Measurements from ENCODE around the gene HELLS.
A peak's percentile ranks its signal among the peaks of the same experiment; 100 is the strongest.
"Not testable (repeated sequence)": the region's sequence is repeated elsewhere in the genome, so short reads cannot be mapped to it uniquely, and the experiment has no call there.

Gene HELLS

GRCh38 chr10:94545391-94546048 is at the start of gene HELLS:
Gene HELLS (plus strand): TSS chr10:94545788. CDS start chr10:94545922, 134 bp downstream.
- DNase-seq: peak; percentile 68

DNA sequence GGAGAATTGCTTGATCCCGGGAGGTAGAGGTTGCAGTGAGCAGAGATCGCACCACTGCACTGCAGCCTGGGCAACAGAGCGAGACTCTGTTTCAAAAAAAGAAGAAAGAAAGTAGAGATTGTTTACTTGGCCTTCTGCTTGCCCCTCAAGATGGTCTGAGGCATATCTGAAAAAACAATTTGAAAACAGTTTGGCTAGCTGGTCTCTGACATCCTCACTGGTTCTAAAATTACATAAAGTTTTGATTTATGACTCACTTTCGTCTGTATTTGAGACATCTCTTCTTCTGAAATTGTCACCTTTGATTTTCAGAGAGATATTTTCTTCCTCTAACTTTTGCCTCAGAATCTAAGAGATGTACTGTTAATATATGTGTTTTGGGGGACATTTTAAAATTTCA is 49.6 kb upstream of the HELLS start:
- DNase-seq: no peak

DNA sequence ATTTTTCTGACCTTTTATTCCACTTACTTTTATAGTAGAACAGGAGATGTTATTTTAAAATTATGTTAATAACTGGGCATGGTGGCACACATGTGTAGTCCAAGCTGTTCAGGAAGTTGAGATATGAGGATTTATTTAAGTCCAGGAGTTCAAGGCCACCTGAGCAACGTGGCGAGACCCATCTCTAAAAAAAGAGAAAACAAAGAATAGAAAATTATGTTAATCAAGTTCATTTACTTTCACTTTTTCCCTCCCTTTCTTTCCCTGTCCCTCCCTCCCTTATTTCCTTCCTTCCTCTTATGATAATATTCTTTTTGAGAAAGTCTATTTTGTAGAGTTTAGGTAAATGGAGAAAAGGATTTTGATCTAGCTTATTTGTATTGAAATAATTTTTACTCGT is 48.9 kb upstream of the HELLS start:
- DNase-seq: no peak

GRCh38 chr10:94500063-94500462 is 45.5 kb upstream of the HELLS start:
- DNase-seq: no peak

DNA sequence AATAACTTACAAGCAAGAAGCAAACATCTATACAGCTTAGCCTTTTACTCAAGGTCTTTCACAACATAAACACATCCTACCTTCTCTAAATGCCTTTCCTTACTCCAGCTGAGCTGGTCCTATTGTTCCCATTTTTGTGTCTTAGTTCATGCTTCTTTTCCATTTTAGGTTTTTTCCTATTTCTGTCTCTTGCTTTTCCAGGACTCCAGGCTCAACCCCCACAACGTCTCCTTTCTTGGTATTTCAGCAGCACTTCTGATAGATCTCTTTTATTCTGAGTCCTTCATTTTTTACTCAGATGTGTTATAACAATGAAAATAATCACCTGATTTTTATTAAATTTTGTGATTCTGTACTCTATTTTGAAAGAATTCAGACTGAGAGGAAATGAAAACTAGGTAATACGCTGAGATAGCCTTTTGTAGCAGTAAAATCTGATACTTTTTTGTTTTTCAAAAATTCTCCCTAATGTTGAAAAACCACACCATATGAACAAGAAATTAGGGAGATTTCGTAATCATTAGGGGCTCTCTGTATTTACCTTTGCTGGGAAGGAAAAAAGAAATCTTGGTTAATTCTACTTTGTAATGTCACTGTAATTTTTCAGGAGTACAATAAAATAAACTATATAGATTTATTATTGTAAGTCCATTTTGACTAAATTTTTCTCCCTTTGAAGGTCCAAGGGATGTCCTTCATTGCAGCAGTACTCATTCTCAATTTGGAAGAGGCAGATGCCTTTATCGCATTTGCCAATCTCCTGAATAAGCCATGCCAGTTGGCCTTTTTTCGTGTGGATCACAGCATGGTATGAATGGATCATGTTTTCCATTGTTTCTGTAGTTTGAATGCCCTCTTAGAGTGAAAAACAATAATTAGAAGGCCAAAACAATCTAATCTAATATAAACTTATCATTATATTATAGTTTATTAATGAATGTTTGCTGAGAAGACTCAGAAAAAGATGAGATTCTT is 24.0 kb upstream of the HELLS start:
- DNase-seq: no peak

GRCh38 chr10:94524146-94524545 is 21.4 kb upstream of the HELLS start:
- no peak for DNase-seq

GRCh38 chr10:94524711-94525110 is 20.9 kb upstream of the HELLS start:
- DNase-seq: no peak

GRCh38 chr10:94531550-94531949 is 14.0 kb upstream of the HELLS start:
- DNase-seq: not testable (repeated sequence)

- DNase-seq: no peak
These were observed 12.6 kb upstream of the HELLS start for GRCh38 chr10:94533027-94533426.

DNA sequence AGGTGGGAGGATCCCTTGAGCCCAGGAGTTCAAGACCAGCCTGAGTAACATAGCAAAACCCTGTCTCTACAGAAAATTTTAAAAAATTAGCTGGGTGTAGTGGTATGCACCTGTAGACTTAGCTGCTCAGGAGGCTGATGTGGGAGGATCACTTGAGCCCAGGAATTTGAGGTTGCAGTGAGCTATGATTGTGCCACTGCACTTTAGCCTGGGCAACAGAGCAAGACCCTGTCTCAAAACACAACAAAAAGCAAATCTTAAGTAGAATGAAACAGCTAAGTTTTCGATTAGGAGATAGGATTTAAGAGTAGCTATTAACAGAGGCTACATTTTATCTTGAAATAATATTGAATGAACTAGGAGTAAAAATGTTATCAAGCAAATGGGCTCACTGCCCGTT is 3.3 kb upstream of the HELLS start:
- not testable (repeated sequence) for DNase-seq

DNA sequence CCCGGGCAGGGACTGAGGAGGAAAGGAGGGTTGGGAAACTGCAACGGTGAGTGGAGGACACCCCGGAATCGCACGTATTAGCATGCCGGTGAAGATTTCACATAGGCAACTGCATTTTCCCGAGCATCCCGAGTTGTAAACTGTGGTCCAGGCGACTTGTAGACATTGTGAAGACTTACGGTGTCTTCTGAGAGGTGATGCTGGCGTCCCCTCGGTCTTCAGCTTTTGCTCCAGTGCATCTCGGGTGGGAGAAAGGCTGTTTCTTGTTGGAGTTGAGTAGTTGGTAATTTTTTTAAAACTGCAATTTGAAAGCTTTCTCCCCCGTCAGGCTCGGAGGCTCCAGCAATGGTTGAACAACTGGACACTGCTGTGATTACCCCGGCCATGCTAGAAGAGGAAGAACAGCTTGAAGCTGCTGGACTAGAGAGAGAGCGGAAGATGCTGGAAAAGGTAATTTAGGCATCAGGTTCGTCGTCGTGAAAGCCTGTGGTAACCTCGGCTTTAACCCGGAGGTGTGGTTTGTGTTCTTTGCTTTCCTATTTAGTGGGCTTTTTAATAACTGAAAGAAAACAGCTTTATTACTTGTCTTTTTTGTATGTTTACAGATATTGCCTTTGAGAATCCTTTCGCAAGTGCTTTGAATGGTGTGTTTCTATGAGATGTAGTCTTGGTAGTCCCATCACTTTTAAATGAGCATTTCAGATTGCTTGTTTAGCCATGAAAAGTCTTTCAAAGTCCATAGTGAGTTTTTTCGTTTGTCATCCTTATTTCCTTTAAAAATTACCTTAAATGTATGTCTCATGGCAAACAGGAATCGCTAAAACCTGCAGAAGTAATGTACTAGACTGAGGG is 687 bp downstream of the HELLS start:
- no peak for DNase-seq

DNA sequence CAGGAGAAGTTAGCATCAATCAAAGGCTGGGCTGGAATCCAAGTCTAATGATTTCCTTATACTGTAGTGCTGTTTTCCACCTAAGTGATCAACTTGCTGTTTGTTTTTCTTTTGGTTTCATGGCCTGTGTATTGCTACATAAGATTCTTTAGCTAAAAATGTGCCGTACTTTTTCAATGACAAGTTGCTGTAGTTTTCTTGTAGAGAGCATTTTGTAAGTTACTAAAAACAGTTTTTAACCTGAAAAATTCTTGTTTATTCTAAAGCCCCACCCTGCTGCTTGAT is 1.3 kb downstream of the HELLS start:
- no peak for DNase-seq

GRCh38 chr10:94549221-94549620 is 3.6 kb downstream of the HELLS start:
- no peak for DNase-seq

DNA sequence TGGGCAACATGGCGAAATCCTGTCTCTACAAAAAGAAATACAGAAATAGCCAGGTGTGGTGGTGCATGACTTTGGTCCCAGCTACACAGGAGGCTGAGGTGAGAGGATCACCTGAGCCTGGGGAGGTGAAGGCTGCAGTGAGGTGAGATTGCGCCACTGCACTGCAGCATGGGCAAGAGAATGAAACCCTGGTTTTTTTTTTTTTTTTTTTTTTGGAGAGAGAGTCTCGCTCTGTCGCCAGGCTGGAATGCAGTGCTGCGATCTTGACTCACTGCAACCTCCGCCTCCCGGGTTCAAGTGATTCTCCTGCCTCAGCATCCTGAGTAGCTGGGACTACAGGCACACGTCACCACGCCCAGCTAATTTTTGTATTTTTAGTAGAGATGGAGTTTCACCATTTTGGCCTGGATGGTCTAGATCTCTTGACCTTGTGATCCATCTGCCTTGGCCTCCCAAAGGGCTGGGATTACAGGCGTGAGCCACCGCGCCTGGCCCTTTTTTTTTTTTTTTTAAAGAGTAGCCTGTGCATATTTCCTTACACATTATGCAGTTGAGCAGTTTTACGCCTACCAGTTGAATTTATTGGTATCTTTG is 22.2 kb downstream of the HELLS start:
- not testable (repeated sequence) for DNase-seq

GRCh38 chr10:94571081-94571480 is 25.5 kb downstream of the HELLS start:
- DNase-seq: no peak

- DNase-seq: no peak
These were observed 25.9 kb downstream of the HELLS start for GRCh38 chr10:94571528-94571927.

- DNase-seq: no peak
These were observed 33.2 kb downstream of the HELLS start for GRCh38 chr10:94578790-94579189.

GRCh38 chr10:94583124-94583523 is 37.5 kb downstream of the HELLS start:
- no peak for DNase-seq

DNA sequence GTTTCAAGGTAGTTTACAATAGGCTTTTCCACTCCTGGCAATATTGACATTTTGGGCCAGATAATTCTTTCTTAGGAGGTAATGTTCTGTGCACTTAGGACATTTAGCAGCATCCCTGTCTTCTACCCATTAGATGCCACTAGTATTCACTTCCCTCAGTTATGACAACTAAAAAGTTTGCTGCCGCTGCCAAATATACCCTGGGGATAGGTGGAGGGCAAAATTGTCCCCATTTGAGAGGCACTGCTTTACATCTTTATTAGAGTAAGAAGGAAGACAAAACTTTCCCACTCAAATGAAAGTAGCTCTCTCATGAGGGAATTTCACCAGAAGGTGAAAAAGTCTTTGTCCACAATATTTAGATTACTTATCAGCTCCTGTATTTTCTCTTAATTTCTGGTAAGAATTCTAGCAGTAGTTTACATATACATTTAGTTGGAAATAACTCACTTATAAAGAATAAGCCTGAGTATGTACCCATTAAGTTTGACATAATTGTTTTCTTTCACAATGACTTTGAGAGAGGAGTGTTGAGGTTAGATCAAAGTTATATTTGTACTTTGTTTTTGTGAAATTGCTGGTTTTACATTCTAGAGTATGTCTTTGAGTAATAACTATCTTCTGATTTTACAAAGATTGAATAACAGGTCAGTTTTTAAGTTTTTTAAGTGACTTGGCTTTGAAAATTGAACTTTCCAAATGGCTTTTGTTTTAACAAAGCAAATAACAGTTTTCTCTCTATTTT is 46.0 kb downstream of the HELLS start:
- no peak for DNase-seq

DNA sequence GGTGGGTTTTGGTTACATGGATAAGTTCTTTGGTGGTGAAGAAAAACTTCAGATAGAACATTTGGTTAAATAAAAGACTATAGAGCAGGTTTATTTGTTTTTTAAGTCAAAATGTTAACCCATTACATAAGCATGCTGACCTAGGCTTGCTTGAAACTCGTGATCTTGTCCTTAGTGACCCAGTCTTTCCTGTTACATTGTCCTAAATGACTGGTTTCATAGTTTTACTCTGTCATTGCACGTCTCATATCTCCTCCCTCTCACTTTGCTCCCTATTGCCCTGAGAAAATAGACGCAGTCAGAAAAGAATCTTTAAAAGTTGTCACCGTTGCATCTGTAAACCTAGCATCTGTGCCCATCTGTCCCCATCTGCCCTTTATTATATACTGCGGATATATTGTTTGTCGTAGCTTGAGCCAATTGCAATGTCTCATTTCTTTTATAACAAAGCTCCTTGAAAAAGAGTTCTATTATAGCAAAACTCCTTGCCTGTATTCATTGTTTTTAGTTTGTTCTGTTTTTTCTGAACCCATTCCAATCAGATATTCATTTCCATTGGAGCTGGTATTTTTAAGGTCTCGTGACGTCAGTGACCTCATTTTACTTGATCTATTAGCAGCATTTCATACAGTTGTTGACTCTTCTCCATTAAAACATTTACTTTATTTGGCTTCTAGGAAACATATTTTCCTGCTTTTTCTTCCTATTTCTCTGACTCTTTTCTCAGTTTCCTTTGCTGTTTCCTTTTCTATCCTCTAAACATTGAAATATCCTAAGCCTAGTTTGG is 57.3 kb downstream of the HELLS start:
- DNase-seq: no peak

DNA sequence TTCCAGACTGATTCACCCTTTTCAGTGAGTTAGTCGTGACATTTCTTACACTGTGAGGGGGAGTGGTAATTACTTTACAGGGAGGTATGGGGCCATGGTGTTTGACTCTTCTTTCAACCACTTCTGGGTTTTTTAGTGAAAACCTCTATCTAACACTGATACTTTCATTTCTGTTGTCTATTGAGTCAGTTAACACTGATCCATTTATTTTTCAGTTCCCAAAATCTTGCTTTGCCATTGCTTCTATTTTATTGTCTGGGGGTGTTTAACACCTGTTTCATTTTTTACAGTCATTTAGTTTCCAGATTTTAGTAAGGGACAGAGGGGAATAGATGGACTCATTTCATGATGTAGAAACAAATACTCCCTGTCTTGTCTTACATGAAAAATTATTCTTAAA is 61.5 kb downstream of the HELLS start:
- no peak for DNase-seq

Data from NCI-H774 (cell line).